GM19099 (cell line): ENCODE data around the gene TMEM97.

ENCODE experiments used
- POLR2A ChIP-seq: IDR thresholded peaks from 3 replicates; pipeline ENCODE4 v1.6.1; 2011; ENCODE audit warnings: low read depth; ENCODE audit not compliant: insufficient read length; ENCODE audit errors: extremely low read depth

The TMEM97 gene

DNA sequence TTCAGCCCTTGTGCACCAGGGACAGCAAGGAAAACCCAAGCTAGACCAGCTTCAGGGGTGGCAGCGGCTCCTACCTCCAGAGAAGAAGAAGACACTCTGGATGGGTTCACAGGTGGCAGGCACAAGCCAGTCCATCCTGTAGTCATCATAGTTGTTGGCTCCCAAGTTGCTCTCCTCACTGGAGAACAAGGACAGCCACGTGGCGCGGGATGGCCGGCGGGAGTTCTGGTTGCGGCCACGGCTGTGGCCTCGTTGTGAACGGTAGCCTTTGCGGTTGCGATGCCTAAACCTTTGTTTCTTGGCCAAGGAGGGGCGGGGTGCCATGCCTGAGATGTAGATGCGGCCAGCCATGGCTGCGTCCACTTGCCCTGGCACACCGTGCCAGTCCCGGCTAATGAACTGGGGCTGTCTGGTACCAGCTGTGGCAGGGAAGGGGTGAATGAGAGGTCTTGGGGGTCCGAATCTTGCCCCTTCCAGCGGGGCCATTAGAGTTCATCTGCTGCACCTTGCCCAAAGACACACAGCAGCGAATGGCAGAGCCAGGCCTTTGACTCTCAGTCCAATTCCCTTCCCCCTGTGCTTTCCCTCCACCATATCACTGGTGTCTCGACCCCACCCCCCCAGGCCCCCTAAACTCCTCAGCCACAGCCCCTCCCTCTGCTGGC lies 48.8 kb downstream of the TMEM97 start:
- no peak for TF ChIP-seq POLR2A

DNA sequence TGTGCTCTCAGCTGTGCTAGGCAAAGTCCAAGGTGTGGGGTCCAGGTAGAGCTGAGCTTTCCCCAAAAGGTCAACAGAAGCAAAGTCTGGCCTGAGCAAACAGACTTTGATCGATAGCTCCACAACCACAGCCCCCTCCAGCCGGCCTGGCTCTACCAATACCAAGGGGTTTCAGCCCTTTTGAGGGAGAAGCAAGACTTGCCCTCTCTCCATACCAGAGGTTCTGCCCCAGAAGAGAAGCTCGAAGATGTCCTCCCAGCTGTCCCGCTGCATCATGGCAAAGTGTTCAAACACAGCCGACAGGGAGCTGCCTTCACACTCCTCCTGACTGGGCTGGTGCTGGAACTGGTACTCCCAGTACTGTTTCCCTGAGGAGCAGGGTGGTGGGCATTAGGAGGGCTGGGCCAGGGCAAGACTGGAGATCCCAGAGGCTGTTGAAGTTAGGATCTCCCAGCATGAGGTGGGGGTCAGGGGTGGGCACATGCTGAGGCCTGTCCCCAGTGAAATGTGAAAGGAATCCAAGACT lies 49.4 kb downstream of the TMEM97 start:
- no peak for TF ChIP-seq POLR2A

DNA sequence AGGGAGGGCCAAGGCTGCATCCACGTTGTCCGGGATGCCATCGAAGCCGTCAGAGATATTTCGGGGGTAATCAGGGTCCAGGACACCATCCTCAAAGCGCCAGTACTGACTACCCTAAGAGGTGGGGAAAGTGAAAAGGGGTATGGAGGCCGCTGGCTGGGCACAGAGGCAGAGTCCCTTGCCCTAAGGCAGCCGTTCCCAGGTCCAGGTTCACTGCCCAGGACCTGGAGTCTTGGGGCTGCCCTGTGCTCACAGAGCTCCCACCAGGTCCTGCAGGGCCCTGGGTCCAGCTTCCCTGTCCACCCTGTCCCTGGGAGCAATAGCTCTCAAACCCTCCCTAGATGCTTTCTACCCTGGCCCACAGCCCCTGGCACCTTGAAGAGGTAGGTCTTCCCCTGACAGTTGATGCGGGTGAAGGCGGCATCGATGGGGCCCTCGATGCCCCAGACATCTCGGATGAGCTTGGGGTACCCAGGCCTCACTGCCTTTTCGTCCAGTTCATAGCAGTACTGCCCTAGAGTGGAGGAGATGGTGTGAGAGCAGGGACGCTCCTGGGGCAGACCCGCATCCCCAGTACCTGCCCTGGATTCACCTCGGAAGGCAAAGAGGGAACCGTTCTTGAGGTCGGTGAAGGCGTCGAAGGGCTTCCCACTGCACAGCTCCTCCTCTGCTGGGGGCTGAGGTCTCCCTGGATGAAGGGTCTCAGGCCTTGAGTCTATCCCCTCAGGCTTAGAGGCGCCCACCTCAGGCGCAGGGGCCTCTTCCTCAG lies 50.1 kb downstream of the TMEM97 start:
- TF ChIP-seq POLR2A: no peak

DNA sequence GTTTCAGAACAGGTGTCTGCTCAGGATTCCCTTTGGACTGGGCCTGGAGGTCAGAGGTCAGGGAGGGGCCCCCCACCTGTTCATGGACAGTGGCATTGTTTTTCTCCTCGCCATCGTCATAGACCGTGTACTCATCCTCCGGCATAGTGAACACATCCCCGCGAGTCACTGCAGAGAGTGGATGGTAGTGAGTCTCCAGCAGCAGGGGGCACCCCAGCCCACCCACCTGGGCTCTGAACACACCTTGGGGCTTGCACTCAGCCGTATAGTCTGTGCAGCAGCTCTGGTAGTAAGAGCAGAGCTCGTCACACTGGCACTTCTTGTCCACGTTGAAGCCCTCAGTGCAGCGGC lies 50.7 kb downstream of the TMEM97 start:
- TF ChIP-seq POLR2A: no peak

DNA sequence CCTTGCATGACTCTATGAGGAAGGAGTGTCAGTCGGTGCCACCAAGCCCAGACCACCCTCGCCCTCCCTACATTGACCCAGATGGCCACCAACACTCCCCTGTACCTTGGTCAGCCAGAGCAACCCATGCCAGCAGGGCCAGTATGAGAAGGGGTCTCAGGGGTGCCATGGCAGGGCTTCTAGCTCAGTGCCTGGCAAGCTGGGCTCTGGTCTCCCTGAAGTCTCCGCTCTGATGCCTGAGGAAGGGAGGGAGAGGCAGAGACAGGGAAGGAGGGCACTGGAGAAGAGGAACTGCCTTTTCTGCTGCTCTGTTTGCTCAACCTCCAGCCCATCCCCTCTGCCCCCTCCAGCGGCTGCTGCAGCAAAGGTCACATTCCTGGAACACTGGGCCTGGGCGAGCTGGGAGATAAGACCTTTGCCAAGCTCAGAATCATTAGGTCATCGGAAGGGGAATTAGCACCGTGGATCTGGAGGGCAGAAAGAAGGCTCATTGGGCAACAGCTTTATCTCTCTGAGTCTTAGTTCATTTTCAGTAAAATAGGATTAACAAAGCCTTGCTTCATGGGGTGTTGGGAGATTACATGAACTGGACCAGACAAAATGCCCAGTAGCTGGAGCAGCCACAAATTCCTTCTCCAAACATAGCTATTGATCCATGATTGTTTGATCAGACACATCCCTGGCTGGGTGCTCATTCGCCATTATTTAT lies 51.2 kb downstream of the TMEM97 start, which contains the start of gene VTN:
VTN (minus strand) TSS at position 273 of the 709 bp plus-strand sequence; CDS start at position 169, 104 bp downstream.
- TF ChIP-seq POLR2A: no peak

DNA sequence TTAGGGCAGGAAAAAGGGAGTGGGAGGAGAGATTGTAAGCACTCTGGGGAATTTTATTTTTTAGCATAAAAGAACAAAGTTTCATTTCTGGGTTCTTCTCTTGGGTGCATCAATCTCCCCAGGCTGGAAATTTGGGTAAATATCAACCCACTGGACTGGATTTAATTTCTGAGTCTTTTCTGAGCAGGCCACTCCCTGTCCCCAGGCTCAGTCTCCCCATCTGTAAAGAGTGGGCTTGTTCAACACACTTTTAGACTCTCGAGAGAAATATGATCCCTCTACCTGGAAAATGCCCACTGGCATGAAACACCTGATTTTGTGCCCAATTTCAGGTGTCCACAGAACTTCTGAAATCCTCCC lies 51.7 kb downstream of the TMEM97 start:
- TF ChIP-seq POLR2A: no peak

DNA sequence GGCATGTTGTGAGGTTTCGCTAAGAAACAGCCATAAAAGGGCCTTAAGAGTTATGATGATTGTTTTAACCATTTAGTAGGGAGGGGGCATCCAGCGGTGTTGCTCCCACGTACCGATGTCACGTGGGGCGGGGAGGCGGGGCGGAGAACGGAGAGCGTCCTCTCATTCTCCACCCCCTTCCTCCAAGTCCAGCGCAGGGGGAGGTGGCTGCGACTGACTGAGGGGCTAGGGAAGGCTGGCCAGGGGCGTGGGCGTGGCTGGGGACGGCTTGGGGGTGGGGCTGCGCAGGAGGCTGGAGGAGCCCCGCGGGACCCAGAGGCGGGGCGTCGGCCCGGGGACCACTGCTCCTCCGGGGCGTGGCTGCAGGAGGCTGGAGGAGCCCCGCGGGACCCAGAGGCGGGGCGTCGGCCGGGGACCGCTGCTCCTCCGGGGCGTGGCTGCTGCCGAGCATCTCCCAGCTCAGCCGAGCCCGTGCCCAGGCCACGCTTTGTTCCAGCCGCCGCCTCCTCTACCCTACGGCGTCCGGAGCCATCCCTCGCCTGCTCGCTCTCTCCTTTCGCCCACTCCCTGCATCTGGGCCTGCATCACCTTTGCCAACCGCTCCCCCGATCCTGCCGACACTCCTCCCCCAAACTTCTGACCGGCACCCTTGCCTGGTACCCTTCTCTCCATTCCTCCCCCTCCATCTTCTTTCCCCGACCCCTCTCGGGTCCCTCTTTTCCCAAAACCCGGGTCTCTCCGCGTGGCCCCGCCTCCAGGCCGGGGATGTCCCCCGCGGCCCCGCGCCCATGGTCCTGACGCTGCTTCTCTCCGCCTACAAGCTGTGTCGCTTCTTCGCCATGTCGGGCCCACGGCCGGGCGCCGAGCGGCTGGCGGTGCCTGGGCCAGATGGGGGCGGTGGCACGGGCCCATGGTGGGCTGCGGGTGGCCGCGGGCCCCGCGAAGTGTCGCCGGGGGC lies 52.5 kb downstream of the TMEM97 start, which contains the start of gene SARM1:
SARM1 (plus strand) TSS at position 450 of the 958 bp plus-strand sequence; CDS start at position 789, 339 bp downstream.
- TF ChIP-seq POLR2A: peak; percentile 46

DNA sequence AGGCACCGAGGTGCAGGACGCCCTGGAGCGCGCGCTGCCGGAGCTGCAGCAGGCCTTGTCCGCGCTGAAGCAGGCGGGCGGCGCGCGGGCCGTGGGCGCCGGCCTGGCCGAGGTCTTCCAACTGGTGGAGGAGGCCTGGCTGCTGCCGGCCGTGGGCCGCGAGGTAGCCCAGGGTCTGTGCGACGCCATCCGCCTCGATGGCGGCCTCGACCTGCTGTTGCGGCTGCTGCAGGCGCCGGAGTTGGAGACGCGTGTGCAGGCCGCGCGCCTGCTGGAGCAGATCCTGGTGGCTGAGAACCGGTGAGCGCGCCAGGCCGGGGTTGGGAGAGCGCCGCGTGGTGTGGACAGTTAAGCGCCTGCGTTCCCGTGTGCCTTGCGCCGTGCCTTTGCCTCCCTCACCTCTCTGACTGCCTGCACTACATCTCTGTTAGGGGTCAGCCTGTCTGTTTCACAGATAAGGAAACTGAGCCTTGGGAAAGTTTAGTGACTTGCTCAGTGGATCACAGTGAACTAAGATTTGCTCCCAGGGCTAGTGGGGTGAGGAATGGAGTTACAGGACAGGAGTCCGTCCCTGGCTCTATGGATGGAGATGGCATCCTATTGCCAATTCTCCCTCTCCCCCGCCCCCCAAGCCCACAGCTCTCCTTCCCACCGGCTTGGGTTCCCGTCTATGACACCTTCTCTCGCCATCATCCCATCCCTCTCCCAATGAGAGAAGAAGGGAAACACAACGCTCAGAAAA lies 53.4 kb downstream of the TMEM97 start:
- TF ChIP-seq POLR2A: no peak

DNA sequence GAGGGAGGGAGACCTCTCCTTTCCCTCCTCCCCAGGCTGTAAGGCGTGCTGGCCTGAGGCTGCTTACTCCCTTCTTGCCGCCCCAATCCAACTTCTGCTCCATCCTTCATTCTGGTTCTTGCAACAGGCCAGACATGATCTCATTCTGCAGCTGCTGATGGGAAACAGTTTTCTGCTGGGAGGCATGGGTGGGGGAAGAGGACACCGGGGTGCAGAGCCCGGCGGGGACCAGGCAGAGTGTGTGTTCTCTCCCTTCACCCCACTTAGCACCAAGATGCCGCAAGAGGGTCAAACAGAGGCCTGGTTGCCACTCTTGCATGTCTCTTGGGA lies 53.9 kb downstream of the TMEM97 start:
- no peak for TF ChIP-seq POLR2A
